Amniotic epithelial cell (primary cell): Measurements from ENCODE around the gene TTLL7.
"Not testable (repeated sequence)": the region's sequence is repeated elsewhere in the genome, so short reads cannot be mapped to it uniquely, and the experiment has no call there.

Experiments used
- DNase-seq: peaks from one replicate; pipeline ENCODE4 v3.0.0-alpha.2; 2010; ENCODE audit warnings: low read depth

Gene TTLL7

GRCh38 chr1:83929184-83929583 is 69.7 kb downstream of the TTLL7 start:
- DNase-seq, result peak; percentile 81

GRCh38 chr1:83928396-83928795 is 70.5 kb downstream of the TTLL7 start:
- no peak for DNase-seq

GRCh38 chr1:83927701-83928100 is 71.2 kb downstream of the TTLL7 start:
- no peak for DNase-seq

- DNase-seq, result no peak
These were observed 71.9 kb downstream of the TTLL7 start for GRCh38 chr1:83927061-83927460.

GRCh38 chr1:83923553-83923952 is 75.4 kb downstream of the TTLL7 start:
- DNase-seq, result no peak

- DNase-seq, result no peak
These were observed 76.5 kb downstream of the TTLL7 start for GRCh38 chr1:83922431-83922830.

GRCh38 chr1:83920320-83920719 is 78.6 kb downstream of the TTLL7 start:
- peak; percentile 70 for DNase-seq

- no peak for DNase-seq
These were observed 79.1 kb downstream of the TTLL7 start for GRCh38 chr1:83919872-83920271.

GRCh38 chr1:83918688-83919285 is 80.1 kb downstream of the TTLL7 start:
- no peak for DNase-seq

GRCh38 chr1:83917959-83918358 is 81.0 kb downstream of the TTLL7 start:
- DNase-seq, result no peak

GRCh38 chr1:83916094-83916493 is 82.8 kb downstream of the TTLL7 start:
- DNase-seq, result not testable (repeated sequence)

- DNase-seq, result no peak
These were observed 86.1 kb downstream of the TTLL7 start for GRCh38 chr1:83912876-83913275.

- peak; percentile 48 for DNase-seq
These were observed 88.5 kb downstream of the TTLL7 start for GRCh38 chr1:83910461-83910860.

- DNase-seq, result peak; percentile 18
These were observed 89.2 kb downstream of the TTLL7 start for GRCh38 chr1:83909687-83910086.

- peak; percentile 24 for DNase-seq
These were observed 93.5 kb downstream of the TTLL7 start for GRCh38 chr1:83905315-83905907.

- DNase-seq, result peak; percentile 71
These were observed 97.3 kb downstream of the TTLL7 start for GRCh38 chr1:83901547-83902155.

GRCh38 chr1:83900524-83900923 is 98.4 kb downstream of the TTLL7 start:
- peak; percentile 82 for DNase-seq

- DNase-seq, result no peak
These were observed 101.4 kb downstream of the TTLL7 start for GRCh38 chr1:83897516-83897915.

GRCh38 chr1:83896299-83896698 is 102.6 kb downstream of the TTLL7 start:
- DNase-seq, result no peak

- peak; percentile 5 for DNase-seq
These were observed 109.2 kb downstream of the TTLL7 start for GRCh38 chr1:83889707-83890106.

GRCh38 chr1:83887483-83887882 is 111.4 kb downstream of the TTLL7 start:
- DNase-seq, result no peak

- DNase-seq, result no peak
These were observed 115.0 kb downstream of the TTLL7 start for GRCh38 chr1:83883979-83884378.

GRCh38 chr1:83882906-83883305 is 116.0 kb downstream of the TTLL7 start:
- peak; percentile 69 for DNase-seq

- DNase-seq, result no peak
These were observed 126.4 kb downstream of the TTLL7 start for GRCh38 chr1:83872515-83872914.
